Left cardiac atrium (tissue), 4 donors: ENCODE results near the gene LMF2. TPM values are rescaled to one million over a fixed set of nuclear protein-coding genes. Genes with fewer than 3 reads are reported as not detected.
"Not testable (repeated sequence)": the region's sequence is repeated elsewhere in the genome, so short reads cannot be mapped to it uniquely, and the experiment has no call there.

Experiments used
- ATAC-seq, 2 donors: fragments of 200-7000 bp; cut with Tn5 transposase; one replicate each; pipeline ENCODE4 v1.9.1; 2020; ENCODE audit warnings: mild to moderate bottlenecking in 2 of 2, moderate library complexity in 2 of 2
- DNase-seq: peaks from one replicate; pipeline ENCODE4 v3.0.0-alpha.2; 2020
- intact Hi-C, 2 donors: fragments of 100-400 bp; cut with DNase I; formaldehyde crosslinking; loops; one replicate each; pipeline versions ENCODE4 v1.14.1 to v1.15.1; 2022 to 2023
- total RNA-seq, 2 donors: library from RNA; stranded (reverse); fragmentation: NEBNext Ultra II Directional; extraction: Animal tissue kit (Norgen Biotek cat#: 25700); gene quantifications; one replicate each; pipeline ENCODE4 v1.2.1, GENCODE V29; 2021
- donor health status: DM: no; HTN: yes; CAD: no.
- donor health status: DM: no; HTN: yes; CAD: no; lungs with severe emphysema.
- donor health status: DM: yes; HTN: yes; CAD: no.
- donor health status: Dilated cardiomyopathy.

LMF2 gene
- total RNA-seq, 2 donors from 2014 or later, result 35.4 to 37.6 TPM

- DNase-seq, result peak; percentile 85
- intact Hi-C loops, result no loop called here
- ATAC-seq, result peak; percentile 24 to 43
Observed at GRCh38 chr22:50526108-50526833, 18.8 kb upstream of the LMF2 start.

GRCh38 chr22:50525858-50526107, 18.3 kb upstream of the LMF2 start:
- intact Hi-C loops, result loop anchor here in 1 of 2 donors (2.0 kb wide), 1 partner anchor 37 kb away; the partner anchor contains the start of gene SYCE3
- DNase-seq (no peak), ATAC-seq (no peak)

GRCh38 chr22:50525104-50525857, 17.8 kb upstream of the LMF2 start, which contains the start of gene SCO2:
SCO2 (minus strand) TSS chr22:50525598; CDS start chr22:50524411, 1,187 bp downstream.
- peak; percentile 58 to 77 for ATAC-seq
- peak; percentile 97 for DNase-seq
- intact Hi-C loops, result loop anchor here in 1 of 2 donors (2.0 kb wide), 1 partner anchor 38 kb away; the partner anchor contains the start of gene SYCE3

GRCh38 chr22:50524676-50525103, 17.2 kb upstream of the LMF2 start:
- intact Hi-C loops, result loop anchor here in 1 of 2 donors (2.0 kb wide), 1 partner anchor 38 kb away; the partner anchor contains the start of gene SYCE3
- DNase-seq (no peak), ATAC-seq (no peak)

- intact Hi-C loops, result loop anchor here in 1 of 2 donors (2.0 kb wide), 1 partner anchor 39 kb away; the partner anchor contains the start of gene SYCE3
- DNase-seq (no peak), ATAC-seq (no peak)
Observed at GRCh38 chr22:50523806-50524675, 16.5 kb upstream of the LMF2 start.

GRCh38 chr22:50523458-50523805, 15.9 kb upstream of the LMF2 start:
- ATAC-seq, result no peak
- intact Hi-C loops, result no loop called here
- DNase-seq, result no peak

GRCh38 chr22:50522806-50523438, 15.4 kb upstream of the LMF2 start:
- DNase-seq (peak; percentile 26), ATAC-seq (no peak)
- intact Hi-C loops, result no loop called here

- DNase-seq (no peak), ATAC-seq (no peak)
- intact Hi-C loops, result no loop called here
Observed at GRCh38 chr22:50522208-50522805, 14.8 kb upstream of the LMF2 start.

- DNase-seq, result no peak
- intact Hi-C loops, result no loop called here
- ATAC-seq, result no peak
Observed at GRCh38 chr22:50521710-50522109, 14.2 kb upstream of the LMF2 start.

- no peak for ATAC-seq
- no peak for DNase-seq
- intact Hi-C loops, result no loop called here
Observed at GRCh38 chr22:50520826-50521453, 13.4 kb upstream of the LMF2 start.

GRCh38 chr22:50520184-50520583, 12.7 kb upstream of the LMF2 start:
- DNase-seq, intact Hi-C loops, ATAC-seq: not testable (repeated sequence)

GRCh38 chr22:50519151-50519550, 11.6 kb upstream of the LMF2 start:
- DNase-seq (no peak), ATAC-seq (no peak)
- intact Hi-C loops, result no loop called here

- DNase-seq, result no peak
- intact Hi-C loops, result no loop called here
- ATAC-seq, result no peak
Observed at GRCh38 chr22:50518606-50519005, 11.1 kb upstream of the LMF2 start.

- ATAC-seq (no peak), DNase-seq (no peak)
- intact Hi-C loops, result no loop called here
Observed at GRCh38 chr22:50517495-50518260, 10.2 kb upstream of the LMF2 start.

- intact Hi-C loops, result no loop called here
Observed at GRCh38 chr22:50516891-50517290, 9.4 kb upstream of the LMF2 start.

GRCh38 chr22:50516068-50516467, 8.6 kb upstream of the LMF2 start:
- intact Hi-C loops, result no loop called here
- no peak for DNase-seq

More at GRCh38 chr22:50516891-50517290, 9.4 kb upstream of the LMF2 start:
- DNase-seq (no peak), ATAC-seq (no peak)

GRCh38 chr22:50513175-50513574, 5.7 kb upstream of the LMF2 start:
- intact Hi-C loops, result no loop called here
- ATAC-seq, result no peak
- DNase-seq, result no peak

More at GRCh38 chr22:50516068-50516467, 8.6 kb upstream of the LMF2 start:
- no peak for ATAC-seq
